Dedifferentiated amniotic fluid mesenchymal stem cell (primary cell): ENCODE results near the gene MED10.

Experiments used
- DNase-seq: peaks from one replicate; pipeline ENCODE4 v3.0.0-alpha.2; 2016; ENCODE audit errors: extremely low spot score

The MED10 gene

DNA sequence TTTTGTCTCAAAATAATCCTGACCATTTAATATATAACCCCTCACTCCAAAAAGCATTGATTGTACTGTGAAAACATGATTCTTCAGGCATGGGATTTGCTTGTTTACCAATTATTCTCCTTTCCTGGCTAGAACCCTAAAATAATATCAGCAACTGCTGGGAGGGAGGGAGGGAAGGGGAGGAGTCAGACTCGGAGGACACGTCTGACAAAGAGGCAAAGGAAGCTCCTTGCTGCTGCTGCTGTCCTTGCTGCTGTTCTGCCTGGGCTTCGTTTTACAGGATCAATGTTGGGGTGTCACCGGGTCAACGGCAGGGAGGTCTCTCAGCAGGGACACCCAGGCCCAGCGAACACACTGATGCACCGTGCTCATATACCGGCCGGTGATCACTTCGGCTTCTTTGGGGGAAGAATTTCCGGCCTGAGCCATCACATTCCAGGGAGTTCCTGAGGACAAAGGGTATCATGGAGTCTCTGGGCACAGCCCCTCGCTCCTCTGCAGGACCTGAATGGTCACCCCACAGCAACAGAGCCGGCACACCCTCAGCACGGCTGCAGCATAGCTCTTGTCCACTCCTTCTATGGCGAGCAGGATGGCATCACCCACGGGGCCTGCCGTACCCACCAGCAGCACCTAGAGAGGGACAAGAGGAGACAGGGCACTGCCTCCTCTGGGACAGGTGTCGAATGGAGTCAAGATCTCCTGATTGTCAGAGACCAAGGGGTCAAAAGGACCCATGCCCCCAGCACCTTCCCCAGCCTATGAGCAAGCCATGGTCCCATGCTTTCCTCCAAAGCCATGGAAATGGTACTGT lies 27.9 kb downstream of the MED10 start:
- no peak for DNase-seq

DNA sequence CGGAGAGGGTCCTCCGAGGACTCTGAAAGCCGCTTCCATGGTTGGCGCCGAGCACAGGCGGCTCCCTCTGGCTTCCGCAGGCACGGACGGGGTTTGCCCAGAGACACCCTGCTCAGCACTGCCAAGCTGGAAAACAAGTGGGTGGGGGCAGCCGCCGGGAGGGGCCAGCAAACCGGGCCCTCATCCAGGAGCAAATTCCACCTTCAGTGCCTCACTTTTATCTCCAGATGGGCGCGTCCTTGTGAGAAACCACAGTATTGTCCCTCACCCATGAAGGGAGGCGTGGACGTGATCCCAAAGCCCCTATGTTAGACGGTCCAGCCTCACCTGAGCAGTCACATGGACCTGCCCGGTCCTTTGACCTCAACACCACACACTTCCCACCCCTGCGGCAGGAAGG lies 29.0 kb downstream of the MED10 start:
- no peak for DNase-seq

DNA sequence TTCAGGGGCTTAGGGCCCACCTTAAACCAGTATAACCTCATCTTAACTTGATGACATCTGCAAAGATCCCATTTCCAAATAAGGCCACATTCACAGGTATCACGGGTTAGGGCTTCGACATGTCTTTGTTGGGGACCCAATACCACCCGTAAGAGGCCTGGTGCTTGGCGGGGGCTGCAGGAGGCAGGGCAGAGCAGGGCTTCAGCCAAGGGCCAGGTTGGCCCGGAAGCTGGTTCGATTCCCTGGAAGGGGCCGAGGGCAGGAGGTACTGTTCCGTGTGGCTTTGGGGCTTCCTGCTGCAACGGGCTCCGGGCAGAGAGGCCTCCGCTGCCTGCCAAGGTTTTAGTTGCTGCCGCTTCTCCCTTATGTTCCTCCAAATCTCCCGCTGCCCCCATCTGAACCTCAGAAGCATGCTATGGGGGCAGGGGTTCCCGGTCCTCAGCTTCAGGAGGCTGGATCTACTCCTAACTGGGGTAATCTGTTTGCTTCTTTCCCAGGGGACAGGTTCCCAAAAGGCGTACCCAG lies 29.8 kb downstream of the MED10 start:
- DNase-seq, result no peak

DNA sequence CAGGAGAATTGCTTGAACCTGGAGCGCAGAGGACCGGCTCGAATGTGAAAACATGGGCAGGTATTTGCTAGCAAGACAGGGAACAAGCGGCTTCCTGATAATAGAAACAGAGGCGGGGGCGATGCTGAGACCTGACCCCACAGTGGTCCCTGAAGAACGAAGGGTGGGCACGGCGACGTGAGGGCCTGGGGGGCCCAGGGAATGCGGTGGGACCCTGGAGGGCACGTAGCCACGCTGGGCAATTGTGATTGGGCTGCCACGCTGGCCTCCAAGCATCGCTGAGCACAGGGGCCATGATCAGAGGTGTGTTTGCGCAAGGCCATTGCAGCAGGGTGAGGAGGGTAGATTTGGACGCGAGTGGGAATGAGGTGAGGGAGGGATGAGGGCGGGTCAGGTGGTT lies 30.7 kb downstream of the MED10 start:
- no peak for DNase-seq

DNA sequence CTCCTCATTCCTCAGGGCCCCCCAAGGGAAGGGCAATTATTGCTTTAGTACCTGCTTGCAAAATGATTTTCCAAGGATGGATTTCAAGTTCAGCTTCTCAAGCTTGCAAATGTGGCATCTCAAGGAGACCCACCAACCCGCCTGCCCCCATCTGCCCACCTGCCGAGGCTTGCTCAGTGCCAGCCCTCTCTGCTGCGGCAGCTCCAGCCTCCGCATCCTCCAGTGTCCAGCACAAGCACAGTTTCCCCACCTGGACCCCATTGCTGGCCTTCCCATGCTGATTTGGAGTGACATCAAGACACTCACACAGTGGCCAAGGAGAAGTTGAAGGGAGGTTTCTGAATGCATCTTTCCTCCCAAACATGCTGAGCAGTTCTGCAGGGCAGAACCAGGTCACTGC lies 31.2 kb downstream of the MED10 start:
- DNase-seq, result no peak

DNA sequence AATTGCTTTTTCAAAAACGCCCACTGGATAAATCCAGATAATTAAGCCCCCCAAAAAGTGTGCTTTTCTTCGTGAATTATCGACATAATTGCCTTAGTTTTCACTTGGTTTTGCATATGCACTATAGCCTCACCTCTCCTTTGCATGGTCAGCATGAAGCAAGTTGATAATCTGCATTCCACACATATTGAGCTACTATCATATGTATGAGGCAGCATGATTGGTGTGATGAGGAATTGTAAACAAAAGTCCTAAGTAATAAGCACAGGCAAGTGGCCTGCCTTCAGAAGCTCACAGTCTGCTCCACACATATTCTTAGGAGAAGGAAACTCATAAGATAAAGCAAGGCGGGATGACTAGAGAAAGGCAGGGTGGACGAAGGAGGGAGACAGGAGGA lies 33.8 kb downstream of the MED10 start:
- no peak for DNase-seq

DNA sequence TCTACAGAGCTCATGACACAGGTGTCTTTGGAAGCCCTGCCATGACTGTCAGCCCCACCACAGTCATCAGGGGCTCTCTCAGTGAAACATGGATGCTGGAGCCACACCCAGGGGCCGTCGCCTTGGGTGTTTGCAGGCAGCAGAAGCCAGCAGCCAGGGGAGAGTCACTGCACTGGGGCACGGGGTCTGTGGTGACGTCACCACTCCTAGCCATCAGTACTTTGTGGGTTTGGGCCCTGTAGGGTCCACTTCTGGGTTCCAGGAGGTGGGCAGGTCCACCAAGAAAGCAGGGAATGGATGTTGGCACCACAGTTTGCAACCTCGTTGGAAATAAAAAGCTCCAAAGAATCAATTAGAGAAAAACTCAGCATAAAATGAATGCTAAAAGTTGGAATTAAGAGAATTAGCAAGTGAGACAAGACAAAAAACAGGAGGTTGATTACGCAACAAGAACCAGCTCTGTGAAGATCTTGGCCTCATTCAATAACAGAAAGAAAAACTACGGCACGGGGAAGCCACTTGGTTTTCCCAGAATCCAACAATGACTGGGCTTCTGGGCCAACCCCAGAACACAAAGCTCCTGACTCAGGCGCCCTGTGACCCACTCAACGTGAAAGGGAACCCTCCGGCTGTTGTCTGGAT lies 34.3 kb downstream of the MED10 start:
- DNase-seq, result no peak

DNA sequence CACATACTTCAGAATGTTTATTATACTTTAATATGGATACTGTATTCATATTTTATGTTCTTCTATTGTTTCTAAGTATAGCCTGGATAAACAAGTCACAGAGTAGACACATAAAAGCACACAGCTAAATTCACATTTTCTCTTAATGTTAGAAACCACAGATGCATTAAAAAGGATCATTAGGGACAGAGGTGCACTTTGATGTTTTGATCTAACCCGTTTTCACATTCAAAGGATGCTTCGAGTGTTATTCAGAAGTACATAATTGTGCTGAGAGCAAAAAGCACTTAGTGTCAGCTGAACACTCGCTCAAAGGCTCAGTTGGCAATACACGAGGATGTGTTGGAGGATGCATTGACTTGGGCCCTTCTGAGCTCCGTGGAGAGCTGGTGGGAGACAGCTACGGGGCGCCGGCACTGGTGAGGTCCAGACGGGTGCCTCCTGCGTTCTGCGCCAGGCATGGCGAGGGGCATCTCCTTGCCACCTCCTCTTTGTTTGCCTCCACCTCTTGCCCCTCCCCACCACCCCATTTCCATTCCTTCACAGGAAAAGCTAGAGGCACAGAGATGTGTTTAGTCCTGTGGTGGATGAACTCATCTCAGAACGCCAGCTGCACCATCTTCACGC lies 35.5 kb downstream of the MED10 start:
- no peak for DNase-seq

DNA sequence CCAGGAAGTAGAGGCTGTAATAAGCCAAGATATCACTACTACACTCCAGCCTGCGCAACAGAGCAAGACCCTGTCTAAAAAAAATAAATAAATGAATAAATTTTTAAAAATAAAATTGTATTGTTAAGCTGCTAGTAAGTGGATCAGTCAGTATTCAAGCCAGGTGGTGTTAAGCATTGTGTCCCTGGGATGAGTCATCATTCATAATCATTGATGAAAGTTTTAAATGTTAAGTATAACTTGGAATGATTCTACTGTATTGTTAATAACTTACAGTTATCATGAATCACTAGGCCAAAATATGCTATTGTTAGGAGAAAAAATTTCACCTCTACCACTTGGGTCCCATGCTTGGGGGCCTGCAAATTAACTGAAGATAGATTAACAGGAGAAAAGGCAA lies 38.2 kb downstream of the MED10 start:
- no peak for DNase-seq

DNA sequence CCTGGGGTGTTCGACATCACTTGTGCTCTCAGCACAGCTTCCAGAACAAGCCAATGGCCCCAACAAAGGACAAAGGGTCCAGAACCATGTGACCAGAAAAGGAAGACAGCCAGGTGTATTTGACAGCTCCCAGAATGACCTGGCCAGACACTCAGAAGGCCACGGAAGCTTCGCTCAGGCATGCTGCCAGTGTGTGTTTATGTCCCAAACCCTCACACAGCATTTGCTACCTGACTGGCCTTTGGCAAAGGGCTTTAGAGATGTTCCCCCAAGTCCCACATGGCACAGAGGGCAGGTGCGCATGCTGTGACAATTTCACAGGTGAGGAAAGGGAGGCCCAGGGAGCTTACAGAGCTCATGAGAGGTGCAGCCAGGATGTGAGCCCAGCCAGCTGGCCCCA lies 39.5 kb downstream of the MED10 start:
- no peak for DNase-seq

DNA sequence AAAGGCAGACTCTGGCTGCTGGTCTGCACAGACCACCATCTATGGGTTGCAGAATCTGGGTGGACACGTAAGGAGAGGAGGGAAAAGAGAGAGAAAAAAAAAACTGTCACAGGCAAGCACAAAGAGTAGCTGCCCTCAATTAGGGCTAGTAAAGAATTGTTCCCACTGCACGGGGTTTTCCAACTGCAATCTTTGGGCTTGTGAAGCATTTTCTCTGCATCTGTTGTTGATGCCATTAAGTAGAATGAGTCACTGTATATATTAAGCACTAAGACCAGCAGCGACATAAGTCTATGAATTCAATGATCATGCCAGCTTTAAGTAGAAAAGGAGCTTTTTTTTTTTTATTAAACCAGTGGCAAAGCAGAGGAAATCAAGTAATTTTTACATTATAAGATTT lies 40.2 kb downstream of the MED10 start:
- no peak for DNase-seq

DNA sequence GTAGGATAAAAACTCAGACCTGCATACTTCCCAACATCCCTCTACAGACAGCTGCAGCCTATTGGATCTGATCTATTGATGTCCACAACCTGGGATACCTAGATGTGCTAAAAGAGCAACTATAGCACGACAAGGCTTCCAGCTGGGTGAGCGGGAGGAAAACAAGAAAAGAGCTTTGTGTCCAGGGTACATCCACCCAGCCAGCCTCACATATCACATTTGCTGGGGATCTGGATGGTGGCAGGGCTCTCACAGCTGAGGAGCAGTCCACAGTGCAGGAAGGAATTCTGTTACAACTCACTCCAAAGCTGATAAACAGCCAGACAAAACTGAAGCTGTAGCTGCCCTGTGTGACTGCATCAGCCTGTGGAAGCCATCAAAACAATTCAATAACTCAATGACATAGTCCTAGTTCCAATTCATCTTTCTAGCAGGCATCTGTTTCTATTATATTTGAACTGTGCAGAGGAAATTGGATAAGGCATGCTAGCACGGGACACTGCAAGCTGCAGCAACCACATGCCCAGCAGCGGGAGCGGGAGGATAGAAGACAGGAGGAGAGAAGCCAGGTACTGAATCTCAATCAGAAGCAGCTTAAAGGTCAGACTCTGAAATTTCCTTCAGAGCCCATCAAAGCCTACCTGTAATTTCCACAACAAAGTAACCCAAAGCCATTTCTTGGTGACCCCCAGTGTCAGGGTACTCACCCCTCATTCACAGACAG lies 45.0 kb downstream of the MED10 start:
- DNase-seq, result no peak

DNA sequence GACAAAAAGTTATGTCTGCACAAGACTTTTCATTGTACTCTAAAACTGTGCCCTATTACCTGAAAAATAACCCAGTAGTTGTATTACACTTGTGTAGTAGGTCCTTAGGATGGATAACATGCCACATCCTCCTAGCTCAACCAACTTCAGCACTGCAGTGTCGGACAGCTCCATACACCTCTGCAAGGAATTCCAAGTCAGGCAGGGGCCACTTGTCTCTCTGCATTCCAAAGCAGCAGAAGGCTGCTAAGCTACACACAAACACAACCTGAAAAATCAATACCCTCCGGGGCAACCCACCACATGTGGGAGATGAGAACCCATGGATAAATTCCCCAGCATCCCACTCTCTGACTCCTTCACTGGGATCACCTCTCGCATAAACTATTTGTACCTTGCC lies 50.2 kb downstream of the MED10 start:
- no peak for DNase-seq

DNA sequence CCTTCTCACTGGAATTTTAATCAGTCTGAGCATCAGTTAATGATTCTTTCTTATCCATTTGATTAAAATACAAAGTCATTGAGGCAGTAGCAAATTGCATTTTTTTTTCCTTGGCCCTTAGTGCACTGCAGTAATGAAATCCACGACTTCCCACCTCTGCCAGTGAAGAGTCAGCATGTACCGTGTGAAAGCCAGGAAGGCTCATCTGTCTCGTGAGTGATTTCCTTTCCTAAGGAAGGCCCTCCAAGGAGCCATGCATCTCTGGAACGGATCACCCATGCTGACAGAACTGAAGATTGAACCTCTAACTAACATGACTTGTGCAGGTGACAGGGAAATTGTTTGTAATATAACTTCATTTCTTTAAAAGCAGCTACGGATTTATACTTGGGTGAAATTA lies 51.6 kb downstream of the MED10 start:
- DNase-seq, result no peak

DNA sequence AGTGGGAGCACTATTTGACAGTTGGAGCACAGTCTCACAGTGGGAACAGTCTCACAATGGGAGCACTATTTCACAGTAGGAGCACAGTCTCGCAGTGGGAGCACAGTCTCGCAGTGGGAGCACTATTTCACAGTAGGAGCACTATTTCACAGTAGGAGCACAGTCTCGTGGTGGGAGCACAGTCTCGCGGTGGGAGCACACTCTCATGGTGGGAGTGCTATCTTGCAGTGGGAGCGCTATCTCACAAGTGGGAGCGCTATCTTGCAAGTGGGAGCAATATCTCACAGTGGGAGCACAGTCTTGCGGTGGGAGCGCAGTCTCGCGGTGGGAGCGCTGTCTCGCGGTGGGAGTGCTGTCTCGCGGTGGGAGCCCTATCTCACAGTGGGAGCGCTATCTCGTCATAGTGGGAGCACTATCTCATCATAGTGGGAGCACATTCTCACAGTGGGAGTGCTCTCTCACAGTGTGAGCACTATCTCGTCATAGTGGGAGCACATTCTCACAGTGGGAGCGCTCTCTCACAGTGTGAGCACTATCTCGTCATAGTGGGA lies 56.1 kb downstream of the MED10 start:
- no peak for DNase-seq
